COR-L47 (cell line): ENCODE results near the gene FSIP1.
A peak's percentile ranks its signal among the peaks of the same experiment; 100 is the strongest.

Experiments
- DNase-seq: peaks from one replicate; lab custom pipeline; 2025; lab: John Stamatoyannopoulos, UW

Gene FSIP1

GRCh38 chr15:39792025-39792843, 9.6 kb upstream of the FSIP1 start:
- DNase-seq, result no peak

DNA sequence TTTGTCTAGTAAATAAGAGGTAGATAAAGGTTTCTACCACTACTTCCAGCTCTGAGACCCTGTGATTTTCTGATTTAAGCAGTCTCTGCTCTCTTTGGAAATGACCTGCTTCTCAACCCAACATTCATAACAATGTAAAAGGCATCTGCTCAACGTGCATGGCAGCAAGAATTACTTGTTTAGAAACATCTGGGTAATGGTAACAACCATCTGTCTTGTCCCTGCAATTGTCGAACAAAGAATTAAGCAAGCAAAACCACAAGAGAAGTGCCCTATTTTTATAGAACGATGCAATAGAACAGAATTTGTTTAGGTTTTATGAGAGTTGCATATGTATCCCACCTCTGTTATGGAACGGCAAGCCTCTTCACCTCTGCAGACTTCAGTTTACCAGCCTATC, 7.1 kb upstream of the FSIP1 start:
- no peak for DNase-seq

GRCh38 chr15:39788800-39789565, 6.3 kb upstream of the FSIP1 start:
- DNase-seq, result no peak

GRCh38 chr15:39788108-39788507, 5.5 kb upstream of the FSIP1 start:
- no peak for DNase-seq

DNA sequence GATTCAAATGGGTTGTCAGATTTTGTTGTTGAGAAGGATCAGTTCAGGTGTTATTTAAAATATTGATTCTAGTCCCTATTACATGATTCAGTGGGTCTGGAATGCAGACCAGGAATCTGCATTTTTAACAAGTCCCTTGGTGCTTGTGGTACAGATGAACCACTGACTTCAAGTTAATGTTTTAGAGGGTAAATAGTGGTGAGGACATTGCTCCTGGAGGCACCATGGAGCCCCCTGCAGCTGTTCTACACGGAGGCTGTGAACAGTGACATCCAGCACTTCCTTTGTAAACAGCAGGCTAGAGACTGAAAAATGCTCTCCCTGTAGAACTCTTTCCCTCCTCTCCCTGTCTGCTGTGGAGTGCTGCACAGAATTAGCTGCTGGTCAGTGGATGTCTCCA, 4.8 kb upstream of the FSIP1 start:
- DNase-seq, result no peak

- peak; percentile 64 for DNase-seq
Measured at GRCh38 chr15:39786447-39787056, 3.9 kb upstream of the FSIP1 start.

DNA sequence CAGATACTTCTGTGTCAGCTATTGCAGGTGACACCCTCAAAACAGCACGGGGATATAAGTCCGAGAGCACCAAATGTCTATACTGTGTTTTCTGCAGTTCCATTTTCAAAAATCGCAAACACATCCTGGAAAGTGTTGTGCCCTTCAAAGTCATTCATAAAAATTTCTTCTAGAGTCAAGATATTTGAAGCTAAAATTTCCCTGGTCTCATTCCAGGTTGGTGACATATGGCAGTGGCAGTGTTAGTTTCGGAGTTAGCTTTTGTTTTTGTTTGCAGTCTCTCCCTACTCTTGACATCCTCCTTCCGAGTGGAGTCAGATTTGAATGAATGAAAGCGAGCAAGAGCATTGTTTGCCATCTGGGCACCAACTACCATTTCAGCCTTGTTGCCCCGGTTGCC, 3.2 kb upstream of the FSIP1 start:
- no peak for DNase-seq

GRCh38 chr15:39785139-39785538, 2.5 kb upstream of the FSIP1 start:
- DNase-seq, result peak; percentile 30

DNA sequence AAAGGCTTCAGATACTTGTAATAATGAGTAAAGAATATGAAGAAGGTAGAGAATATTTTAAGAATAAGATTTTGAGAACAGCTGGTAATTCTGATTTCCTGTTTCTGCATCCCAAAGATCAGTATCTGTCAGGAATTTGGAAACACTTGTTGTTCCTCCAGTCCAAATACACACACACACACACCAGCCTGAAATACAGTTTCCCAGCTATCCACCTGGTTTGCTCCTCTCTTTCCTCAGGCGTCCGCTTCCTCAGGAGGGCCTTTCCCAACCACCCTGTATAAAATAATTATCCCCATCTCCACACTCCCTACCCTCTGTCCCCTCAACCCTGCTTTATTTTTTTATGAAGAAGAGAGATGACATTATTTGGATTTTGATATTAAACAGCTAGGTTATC, 2.0 kb upstream of the FSIP1 start:
- DNase-seq, result no peak

DNA sequence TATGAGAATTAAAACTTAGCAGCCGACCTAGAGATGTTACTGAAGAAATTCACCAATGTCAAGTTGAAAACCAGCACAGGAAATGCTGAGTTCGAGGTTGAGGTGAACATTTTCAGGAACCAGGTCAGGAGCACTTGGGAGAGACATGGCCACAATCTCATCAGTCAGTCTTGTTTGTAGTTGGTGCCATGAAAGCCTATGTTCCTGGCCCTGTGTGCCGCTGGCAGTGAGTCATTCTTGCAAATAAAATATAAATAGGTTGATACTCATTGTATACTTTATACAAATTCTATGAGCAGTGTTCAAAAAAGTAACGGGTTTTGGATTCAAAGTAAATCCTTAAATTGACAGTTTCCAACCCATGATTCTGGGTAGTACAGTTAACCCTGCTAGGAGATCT, 1.5 kb upstream of the FSIP1 start:
- no peak for DNase-seq

DNA sequence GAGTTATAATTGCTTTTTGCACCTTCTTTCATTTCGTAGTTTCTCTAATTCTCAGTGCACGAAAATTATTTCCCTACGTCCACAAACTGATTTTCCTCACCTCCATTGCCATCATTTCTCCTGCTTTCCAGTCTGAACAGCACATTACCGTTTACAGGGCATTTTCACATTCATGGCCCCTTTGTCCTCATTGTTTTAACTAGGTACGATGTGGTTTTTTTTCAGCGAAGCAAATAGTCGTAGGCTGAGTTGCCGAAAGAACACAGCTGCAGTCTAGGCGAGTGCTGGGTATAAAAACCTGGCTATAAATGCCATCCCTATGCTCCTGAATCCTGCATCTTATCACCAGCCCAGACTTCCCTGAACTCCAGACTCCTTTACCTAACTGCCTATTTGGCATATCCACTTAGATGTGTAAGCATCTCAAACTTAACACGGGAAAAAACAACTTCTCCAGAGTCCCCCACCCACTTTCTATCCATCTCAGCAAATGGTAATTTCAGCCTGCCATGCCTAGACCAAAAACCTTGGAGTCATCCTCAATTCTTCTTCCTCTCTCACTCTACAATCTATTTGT, 691 bp upstream of the FSIP1 start:
- no peak for DNase-seq

DNA sequence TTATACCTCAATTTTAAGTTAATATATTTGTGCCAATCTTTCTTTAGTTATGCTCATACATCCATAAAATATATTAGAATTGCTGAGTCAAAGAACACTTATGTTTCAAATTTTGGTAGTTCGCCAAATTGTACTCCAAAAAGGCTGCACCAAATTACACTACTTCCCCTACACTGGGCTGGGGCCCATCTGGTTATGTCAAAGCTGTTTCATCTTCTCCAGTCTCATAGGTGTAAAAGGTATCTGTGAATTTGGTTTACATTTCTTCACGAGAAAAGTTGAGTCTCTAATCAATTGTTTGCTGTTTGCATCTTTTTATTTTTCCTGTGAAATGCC, 706 bp downstream of the FSIP1 start:
- DNase-seq, result no peak

DNA sequence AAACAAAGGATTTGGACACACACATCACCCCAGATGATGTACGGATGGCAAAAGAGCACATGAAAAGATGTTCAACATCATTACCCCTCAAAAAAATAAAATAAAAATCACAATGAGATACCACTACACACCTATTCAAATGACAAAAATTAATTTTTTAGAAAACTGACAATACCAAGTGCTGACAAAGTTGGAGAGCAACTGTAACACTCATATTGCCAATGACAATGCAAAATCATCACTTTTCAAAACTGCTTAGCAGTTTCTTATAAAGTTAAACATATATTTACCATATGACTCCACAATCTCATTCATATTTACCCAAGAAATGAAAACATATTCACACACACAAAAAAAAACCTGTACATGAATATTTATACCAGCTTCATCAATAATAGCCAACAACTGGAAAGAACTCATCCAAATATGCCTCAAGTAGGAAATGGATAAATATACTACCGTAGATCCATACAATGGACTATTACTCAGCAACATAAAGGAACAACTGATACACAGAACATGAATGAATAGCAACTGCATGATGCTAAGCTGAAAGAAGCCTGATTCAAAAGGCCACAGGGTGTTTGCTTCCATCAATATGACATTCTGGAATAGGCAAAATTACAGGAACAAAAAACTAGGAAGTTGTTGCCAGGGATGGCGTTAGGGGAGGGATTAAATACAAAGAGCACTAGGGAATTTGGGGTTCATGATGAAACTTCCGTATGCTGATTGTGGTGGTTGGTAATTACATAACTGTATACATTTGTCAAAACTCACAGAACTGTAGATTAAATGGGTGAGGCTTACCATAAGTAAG, 1.3 kb downstream of the FSIP1 start:
- no peak for DNase-seq

GRCh38 chr15:39778021-39778420, 4.6 kb downstream of the FSIP1 start:
- no peak for DNase-seq

DNA sequence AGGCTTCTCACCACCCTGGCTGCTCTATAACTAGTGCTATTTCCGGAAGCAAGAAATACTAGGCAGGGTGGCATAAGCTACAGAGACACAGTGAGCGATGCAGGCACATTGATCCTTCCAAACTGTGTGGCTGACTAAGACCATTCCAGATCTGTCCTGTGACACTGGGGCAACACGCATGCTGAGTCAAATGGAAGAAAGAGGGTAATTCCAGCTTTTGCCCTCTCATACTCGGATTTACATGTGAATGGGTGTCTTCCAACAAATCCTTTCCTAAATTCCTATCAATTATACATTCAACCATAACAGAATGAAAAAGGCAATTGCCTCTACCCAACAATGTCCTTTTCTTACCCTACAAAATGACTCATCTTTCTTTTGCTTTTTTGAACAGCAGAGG, 5.1 kb downstream of the FSIP1 start:
- no peak for DNase-seq

DNA sequence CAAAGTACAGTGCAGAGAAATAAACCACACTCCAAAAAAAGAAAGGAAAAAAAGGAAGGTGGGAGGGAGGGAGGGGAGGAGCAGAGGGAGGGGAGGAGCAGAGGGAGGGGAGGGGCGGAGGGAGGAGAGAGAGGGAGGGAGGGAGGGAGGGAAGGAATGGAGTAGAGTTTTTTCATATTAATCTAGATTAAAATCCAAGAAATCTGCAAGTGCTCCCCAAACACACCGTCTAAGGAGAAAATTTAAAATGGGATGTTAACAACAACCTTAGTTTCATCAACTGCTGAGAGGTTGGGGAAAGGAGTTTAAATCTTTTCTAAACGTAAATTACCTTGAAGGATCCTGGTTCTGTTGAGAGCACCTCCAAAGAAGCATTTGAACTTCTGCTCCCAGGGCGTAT, 6.6 kb downstream of the FSIP1 start:
- no peak for DNase-seq

GRCh38 chr15:39774688-39775267, 7.9 kb downstream of the FSIP1 start:
- DNase-seq, result no peak

GRCh38 chr15:39770748-39771689, 11.6 kb downstream of the FSIP1 start:
- DNase-seq, result no peak

GRCh38 chr15:39767921-39768320, 14.7 kb downstream of the FSIP1 start:
- DNase-seq, result no peak

GRCh38 chr15:39761006-39761405, 21.6 kb downstream of the FSIP1 start:
- DNase-seq, result no peak
